ENCODE data around the gene KDM2B. TPM values are rescaled to one million over a fixed set of nuclear protein-coding genes. Genes with fewer than 3 reads are reported as not detected.

The KDM2B gene
- polyA plus RNA-seq, 1 donor from 2014 or later = 85.5 TPM

Small RNA genes within 50 kb of the gene (small RNA-seq; reads per million reads assigned to genes)
- gene RNU6-1004P = 0 reads per million in 3 experiments

Other genes with a start within 250 kb of the KDM2B start
- gene ANAPC5, start 228.6 kb downstream of the KDM2B start, polyA plus RNA-seq = 199 and 272 TPM in 2 replicates
- gene RNF34, start 180.9 kb downstream of the KDM2B start, polyA plus RNA-seq = 64.0 and 68.8 TPM in 2 replicates
- 0.78 and 5.2 TPM in 2 replicates for gene ORAI1, start 45.5 kb upstream of the KDM2B start, polyA plus RNA-seq
- gene MORN3, start 88.6 kb upstream of the KDM2B start, polyA plus RNA-seq = 1.1 and 3.4 TPM in 2 replicates
- 9.5 and 9.8 TPM in 2 replicates for gene TMEM120B, start 131.7 kb upstream of the KDM2B start, polyA plus RNA-seq
- gene RHOF, start 212.7 kb upstream of the KDM2B start, polyA plus RNA-seq = 9.4 and 14.7 TPM in 2 replicates
- 2.6 and 3.2 TPM in 2 replicates for gene SETD1B, start 223.0 kb upstream of the KDM2B start, polyA plus RNA-seq